ENCODE results near the gene NHSL2. TPM values are rescaled to one million over a fixed set of nuclear protein-coding genes. Genes with fewer than 3 reads are reported as not detected.

Gene NHSL2
- total RNA-seq, 1 donor from 2014 or later: 12.7 TPM

DNA sequence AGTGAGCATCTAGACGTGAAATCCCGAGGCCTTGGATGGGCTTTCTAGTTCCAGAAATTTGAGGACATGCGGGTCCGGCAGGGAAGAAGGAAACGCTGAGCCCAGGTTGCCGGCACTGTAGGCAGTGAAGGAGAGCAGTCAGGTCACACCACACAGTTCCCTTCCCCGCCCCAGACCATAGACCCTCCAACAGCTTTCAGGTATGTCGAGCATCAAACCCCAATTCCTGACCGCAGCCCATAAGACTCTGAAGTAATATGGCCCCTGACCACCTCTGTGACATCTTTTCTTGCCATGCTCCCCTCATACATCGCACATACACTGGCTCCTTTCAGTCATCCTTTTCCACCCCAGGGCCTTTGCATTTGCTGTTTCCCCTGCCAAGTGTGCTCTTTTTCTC lies 198.0 kb downstream of the NHSL2 start:
- H3K27me3 ChIP-seq (ENCODE audit: low read depth): no peaks in the 10 kb centered on the region
- TF ChIP-seq CTCF (IDR thresholded peaks at IDR 0.05): no peak
- H3K36me3 ChIP-seq: no peaks in the 10 kb centered on the region
- intact Hi-C loops (cut with DNase I): no loop called here
- no peaks in the 10 kb centered on the region for H3K9me3 ChIP-seq
- no peak for ATAC-seq
- no peak overlapping the region for H3K4me3 ChIP-seq
- no peak for DNase-seq
- no peaks in the 10 kb centered on the region for H3K4me1 ChIP-seq
- no peak overlapping the region for H3K27ac ChIP-seq

GRCh38 chrX:72110051-72110875 lies 199.6 kb downstream of the NHSL2 start:
- H3K27me3 ChIP-seq (ENCODE audit: low read depth): no peaks in the 10 kb centered on the region

GRCh38 chrX:72110876-72111708 lies 200.4 kb downstream of the NHSL2 start:
- no peak for DNase-seq

More at GRCh38 chrX:72110051-72110875, 199.6 kb downstream of the NHSL2 start:
- Histone ChIP-seq H3K9me3 (no peaks in the 10 kb centered on the region), H3K4me1 (no peaks in the 10 kb centered on the region), H3K27ac (no peak overlapping the region), H3K4me3 (no peak overlapping the region), H3K36me3 (no peaks in the 10 kb centered on the region)
- DNase-seq (no peak), ATAC-seq (no peak)
- TF ChIP-seq CTCF (IDR thresholded peaks at IDR 0.05): no peak
- intact Hi-C loops (cut with DNase I): no loop called here

DNA sequence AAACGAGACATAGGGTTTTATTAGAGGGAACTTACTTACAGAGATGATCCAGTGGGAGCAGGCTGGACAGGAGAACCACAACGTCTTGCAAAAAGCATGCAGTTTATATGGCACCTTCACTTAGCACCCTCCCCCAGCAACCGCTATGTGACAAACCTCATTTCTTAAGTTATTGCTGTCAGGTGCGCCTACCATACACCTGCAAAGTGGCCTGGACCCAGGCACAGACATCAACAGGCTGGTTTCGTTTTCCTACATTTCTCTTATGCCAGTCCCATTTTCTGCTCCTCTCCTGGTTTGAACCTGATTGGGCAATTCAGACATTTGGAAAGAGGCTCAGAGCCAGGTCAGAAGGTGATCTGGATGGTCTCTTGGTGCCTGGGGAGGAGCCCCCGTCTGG lies 202.8 kb downstream of the NHSL2 start:
- Histone ChIP-seq H3K4me3 (no peak overlapping the region), H3K36me3 (no peaks in the 10 kb centered on the region), H3K27ac (no peak overlapping the region), H3K27me3 (ENCODE audit: low read depth) (no peaks in the 10 kb centered on the region), H3K9me3 (no peaks in the 10 kb centered on the region), H3K4me1 (no peaks in the 10 kb centered on the region)
- ATAC-seq (no peak), DNase-seq (no peak)
- no peak for TF ChIP-seq CTCF (IDR thresholded peaks at IDR 0.05)
- intact Hi-C loops (cut with DNase I): no loop called here

More at GRCh38 chrX:72110876-72111708, 200.4 kb downstream of the NHSL2 start:
- no peaks in the 10 kb centered on the region for H3K36me3 ChIP-seq
- H3K27ac ChIP-seq: no peak overlapping the region
- no peaks in the 10 kb centered on the region for H3K9me3 ChIP-seq
- no peak for ATAC-seq
- intact Hi-C loops (cut with DNase I): no loop called here
- no peaks in the 10 kb centered on the region for H3K27me3 ChIP-seq (ENCODE audit: low read depth)
- no peaks in the 10 kb centered on the region for H3K4me1 ChIP-seq
- H3K4me3 ChIP-seq: no peak overlapping the region
- TF ChIP-seq CTCF (IDR thresholded peaks at IDR 0.05): no peak

DNA sequence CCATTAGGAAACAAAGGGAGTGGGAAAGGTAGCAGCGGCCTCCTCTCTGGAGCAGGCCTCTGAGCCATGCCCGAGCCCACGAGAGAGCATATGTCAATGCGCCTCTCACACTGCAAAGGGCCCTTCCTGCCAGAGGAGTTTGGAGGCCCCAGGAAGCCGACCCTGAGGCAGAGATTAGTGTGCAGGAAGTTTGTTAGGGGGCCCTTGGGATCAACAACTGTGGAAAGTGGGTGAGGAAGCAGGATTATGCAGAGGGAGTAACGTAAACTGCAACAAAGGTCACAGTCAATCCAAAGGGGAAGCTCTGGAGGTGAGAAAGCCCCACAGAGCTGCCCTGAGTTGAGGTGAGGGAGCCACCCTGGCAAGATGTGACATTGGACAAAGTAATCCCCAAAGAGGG lies 203.7 kb downstream of the NHSL2 start:
- Histone ChIP-seq H3K4me3 (no peak overlapping the region), H3K27ac (no peak overlapping the region), H3K27me3 (ENCODE audit: low read depth) (no peaks in the 10 kb centered on the region), H3K4me1 (no peaks in the 10 kb centered on the region), H3K9me3 (no peaks in the 10 kb centered on the region), H3K36me3 (no peaks in the 10 kb centered on the region)
- no peak for TF ChIP-seq CTCF (IDR thresholded peaks at IDR 0.05)
- DNase-seq (no peak), ATAC-seq (no peak)
- intact Hi-C loops (cut with DNase I): no loop called here

Measured in lower lobe of right lung (tissue), 2 donors.